ENCODE results near the gene C6orf89. TPM values are rescaled to one million over a fixed set of nuclear protein-coding genes. Genes with fewer than 3 reads are reported as not detected.

Gene C6orf89
- polyA plus RNA-seq, 3 donors, result 19.2 to 37.5 (median 29.2) TPM

- H3K4me1 Mint-ChIP-seq, result peaks cover 43% of the 10 kb centered on the region
- no peak overlapping the region for H3K4me2 ChIP-seq (replicated peaks; ENCODE audit: extremely low read depth, low read length, poor library complexity, severe bottlenecking)
- H4K20me1 ChIP-seq (ENCODE audit: insufficient read depth, low read length), result no peaks in the 10 kb centered on the region
- no peaks in the 10 kb centered on the region for H3K36me3 ChIP-seq (replicated peaks in 1 of 2; ENCODE audit: control insufficient read depth in 1 of 2, insufficient read depth in 2 of 2, low read length in 2 of 2)
- peaks cover 35 to 40% of the 10 kb centered on the region in 2 donors for H3K4me1 ChIP-seq (ENCODE audit: control insufficient read depth in 1 of 2, insufficient read depth in 2 of 2, low read length in 2 of 2)
- peaks cover 0 to 8% of the 10 kb centered on the region in 2 donors for H3K9me3 ChIP-seq (replicated peaks in 1 of 2; ENCODE audit: control insufficient read depth in 1 of 2, insufficient read depth in 1 of 2, low read length in 2 of 2)
- peaks cover 0 to 6% (median 2%) of the 10 kb centered on the region in 7 donors for H3K9me3 Mint-ChIP-seq
- H3K4me3 ChIP-seq (replicated peaks in 1 of 3; ENCODE audit: low read depth in 2 of 3, low read length in 3 of 3), result no peak overlapping the region
- TF ChIP-seq CTCF (IDR thresholded peaks at IDR 0.05), result no peak
- no peaks in the 10 kb centered on the region for H3K79me2 ChIP-seq (ENCODE audit: insufficient read depth, low read length)
- no peak overlapping the region for H3K9ac ChIP-seq (ENCODE audit: insufficient read depth, low read length, poor library complexity, severe bottlenecking)
- WGBS (ENCODE audit: insufficient coverage), result 80% methylated on average over 4 of the region's 4 CpGs
- intact Hi-C loops (cut with micrococcal nuclease), result loop anchor here in 1 of 2 donors (5.0 kb wide), 1 partner anchor 78 kb away; no protein-coding TSS in a partner anchor
- H3K27me3 ChIP-seq (ENCODE audit: control insufficient read depth in 2 of 2, insufficient read depth in 2 of 2, low read length in 2 of 2), result peaks cover 9 to 13% of the 10 kb centered on the region in 2 donors
- no peak for DNase-seq
- no peak overlapping the region for H3K27ac Mint-ChIP-seq
- H3K27ac ChIP-seq (ENCODE audit: low read depth in 1 of 2, low read length in 2 of 2), result no peak overlapping the region
- H3K4me3 Mint-ChIP-seq, result no peak overlapping the region
- H2AFZ ChIP-seq (ENCODE audit: insufficient read depth, low read depth, low read length, poor library complexity, severe bottlenecking), result no peak overlapping the region
- peaks cover 16 to 26% (median 24%) of the 10 kb centered on the region in 3 donors for H3K27me3 Mint-ChIP-seq (ENCODE audit: low read depth in 3 of 3)
- H3K36me3 Mint-ChIP-seq, result peaks cover 2 to 8% of the 10 kb centered on the region in 2 donors
Observed at GRCh38 chr6:36845233-36845632, 40.5 kb upstream of the C6orf89 start.

- H3K27ac ChIP-seq (ENCODE audit: low read depth in 1 of 2, low read length in 2 of 2), result no peak overlapping the region
- H3K79me2 ChIP-seq (ENCODE audit: insufficient read depth, low read length), result no peaks in the 10 kb centered on the region
- Mint-ChIP-seq H3K4me3 (no peak overlapping the region), H3K27ac (no peak overlapping the region), H3K27me3 (ENCODE audit: low read depth in 3 of 3) (peaks cover 6 to 14% (median 13%) of the 10 kb centered on the region in 3 donors), H3K9me3 (peaks cover 4 to 14% (median 11%) of the 10 kb centered on the region in 7 donors), H3K4me1 (peaks cover 44% of the 10 kb centered on the region), H3K36me3 (peaks cover 4 to 9% of the 10 kb centered on the region in 2 donors)
- H3K36me3 ChIP-seq (replicated peaks in 1 of 2; ENCODE audit: control insufficient read depth in 1 of 2, insufficient read depth in 2 of 2, low read length in 2 of 2), result no peaks in the 10 kb centered on the region
- no peak for TF ChIP-seq CTCF (IDR thresholded peaks at IDR 0.05)
- no peak overlapping the region for H3K4me3 ChIP-seq (replicated peaks in 1 of 3; ENCODE audit: low read depth in 2 of 3, low read length in 3 of 3)
- H4K20me1 ChIP-seq (ENCODE audit: insufficient read depth, low read length), result no peaks in the 10 kb centered on the region
- H3K27me3 ChIP-seq (ENCODE audit: control insufficient read depth in 2 of 2, insufficient read depth in 2 of 2, low read length in 2 of 2), result no peaks in the 10 kb centered on the region
- DNase-seq, result no peak
- WGBS (ENCODE audit: insufficient coverage), result 100% methylated on average over 1 of the region's 4 CpGs
- peaks cover 4 to 7% of the 10 kb centered on the region in 2 donors for H3K9me3 ChIP-seq (replicated peaks in 1 of 2; ENCODE audit: control insufficient read depth in 1 of 2, insufficient read depth in 1 of 2, low read length in 2 of 2)
- H3K4me2 ChIP-seq (replicated peaks; ENCODE audit: extremely low read depth, low read length, poor library complexity, severe bottlenecking), result no peak overlapping the region
- H3K9ac ChIP-seq (ENCODE audit: insufficient read depth, low read length, poor library complexity, severe bottlenecking), result no peak overlapping the region
- intact Hi-C loops (cut with micrococcal nuclease), result loop anchor here in 1 of 2 donors (5.0 kb wide), 1 partner anchor 80 kb away; no protein-coding TSS in a partner anchor
- peaks cover 38 to 45% of the 10 kb centered on the region in 2 donors for H3K4me1 ChIP-seq (ENCODE audit: control insufficient read depth in 1 of 2, insufficient read depth in 2 of 2, low read length in 2 of 2)
- no peak overlapping the region for H2AFZ ChIP-seq (ENCODE audit: insufficient read depth, low read depth, low read length, poor library complexity, severe bottlenecking)
Observed at GRCh38 chr6:36847152-36847551, 38.6 kb upstream of the C6orf89 start.

All from CD14-positive monocyte (primary cell).